Upper lobe of left lung (tissue), 4 donors: ENCODE results near the gene PCSK6.

Experiments
- CTCF ChIP-seq, 6 experiments: fragments of 450-650 bp in 4 of 6; fragments of 200-600 bp in 2 of 6; sonication (generic) in 2 of 6; IDR thresholded peaks; one replicate each; pipeline ENCODE4 v1.5.1; 2016 to 2019; ENCODE audit warnings: antibody characterized with exemption in 6 of 6
- EP300 ChIP-seq, 4 donors: sonication (generic); formaldehyde crosslinking; IDR thresholded peaks; one replicate each; pipeline ENCODE4 v1.5.1; 2017; ENCODE audit warnings: antibody characterized with exemption in 4 of 4, control low read depth in 2 of 4
- POLR2A ChIP-seq, 4 donors: fragments of 450-650 bp; IDR thresholded peaks; one replicate each; pipeline ENCODE4 v1.5.1; 2016 to 2017; ENCODE audit warnings: antibody characterized with exemption in 4 of 4, mild to moderate bottlenecking in 2 of 4
- POLR2AphosphoS5 ChIP-seq, 2 donors: sonication (generic); formaldehyde crosslinking; IDR thresholded peaks; one replicate each; pipeline ENCODE4 v1.5.1; 2017; ENCODE audit warnings: antibody characterized with exemption in 2 of 2

DNA sequence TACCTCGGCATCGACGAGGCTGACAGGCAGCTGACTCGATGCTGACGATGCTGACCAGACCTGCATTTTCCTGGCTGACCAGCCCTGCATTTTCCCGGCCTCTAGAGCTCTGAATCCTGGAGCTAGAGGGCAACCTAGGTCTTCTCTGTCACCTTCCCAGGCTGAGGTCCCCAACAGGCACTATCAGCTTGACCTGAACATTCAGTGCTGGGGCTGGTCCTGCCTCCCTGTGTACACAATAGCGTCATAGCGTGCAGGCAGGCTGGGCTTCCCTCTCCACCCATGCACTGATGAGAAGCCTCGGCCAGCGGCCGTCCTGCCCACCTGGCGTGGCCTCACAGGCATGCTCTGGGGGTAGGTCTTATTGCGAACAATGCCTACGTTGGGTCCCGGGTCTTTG lies 132.2 kb downstream of the PCSK6 start:
- no peak for TF ChIP-seq CTCF (IDR thresholded peaks at IDR 0.05)
- no peak for TF ChIP-seq POLR2A (IDR thresholded peaks at IDR 0.05)
- no peak for TF ChIP-seq POLR2AphosphoS5 (IDR thresholded peaks at IDR 0.05)
- TF ChIP-seq EP300 (IDR thresholded peaks at IDR 0.05) = no peak
